Uterine smooth muscle cell (primary cell): Measurements from ENCODE around the gene PKMYT1. TPM values are rescaled to one million over a fixed set of nuclear protein-coding genes. Genes with fewer than 3 reads are reported as not detected.

Experiments
- total RNA-seq: library from RNA; depleted of rRNA; stranded (reverse); fragments of >200 nt; gene quantifications from 2 replicates; pipeline ENCODE4 v1.2.3, GENCODE V29; 2014

The PKMYT1 gene
- total RNA-seq: 3.5 and 16.8 TPM in 2 replicates

DNA sequence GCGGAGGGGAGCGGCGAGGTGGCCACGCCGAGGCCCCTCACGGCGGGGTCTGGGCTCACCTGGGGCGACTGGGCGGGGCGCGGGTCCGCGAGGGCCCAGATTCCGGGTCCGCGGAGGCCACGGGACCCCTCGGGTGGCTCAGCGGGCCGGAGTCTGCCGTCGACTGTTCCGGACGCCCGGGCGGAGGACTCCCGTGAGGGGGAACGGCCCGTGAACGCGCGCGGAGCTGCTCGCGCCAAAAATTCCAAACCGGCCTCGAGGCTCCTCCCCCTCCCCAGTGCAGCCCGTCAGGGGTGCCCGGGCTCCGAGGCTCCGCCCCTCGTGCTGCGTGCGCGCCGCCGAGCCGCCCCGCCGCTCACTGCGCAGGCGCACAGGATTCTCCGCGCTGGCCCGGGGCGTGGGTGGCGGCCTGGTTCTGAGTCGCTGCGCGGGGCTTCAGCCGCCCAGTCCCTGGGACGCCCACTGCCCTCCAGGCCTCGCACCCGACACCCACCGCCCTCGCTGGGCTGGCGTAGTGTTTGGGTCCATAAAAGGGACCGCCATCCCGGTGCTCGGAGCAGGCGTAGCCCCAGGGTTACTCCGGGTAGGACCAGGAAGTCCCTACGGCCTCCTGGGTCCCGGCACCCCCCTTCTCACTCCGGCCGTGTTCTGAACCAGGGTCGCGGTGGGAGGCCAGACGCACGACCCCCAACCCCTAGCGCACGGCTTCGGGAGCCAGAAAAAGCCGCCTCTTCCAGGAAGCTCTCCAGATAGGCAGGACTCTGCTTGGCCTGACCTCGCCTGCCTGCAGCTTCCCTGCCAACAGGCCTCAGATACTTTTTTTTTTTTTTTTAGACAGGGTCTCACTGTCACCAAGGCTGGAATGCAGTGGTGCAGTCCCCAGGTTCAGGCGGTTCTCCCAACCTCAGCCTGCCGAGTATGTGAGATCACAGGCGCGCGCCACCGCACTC, at the start of gene PKMYT1:
TSS of gene PKMYT1 (minus strand) at position 220 of the 950 bp plus-strand sequence. CDS start 789 bp downstream, outside the sequence.

GRCh38 chr16:3023669-3024478, 43.6 kb upstream of the PKMYT1 start, which contains the start of the genes HCFC1R1 and THOC6:
Gene HCFC1R1 (minus strand): TSS chr16:3023942. CDS start chr16:3023941, 1 bp downstream.
Gene THOC6 (plus strand): TSS chr16:3024035. CDS start chr16:3024327, 292 bp downstream.

DNA sequence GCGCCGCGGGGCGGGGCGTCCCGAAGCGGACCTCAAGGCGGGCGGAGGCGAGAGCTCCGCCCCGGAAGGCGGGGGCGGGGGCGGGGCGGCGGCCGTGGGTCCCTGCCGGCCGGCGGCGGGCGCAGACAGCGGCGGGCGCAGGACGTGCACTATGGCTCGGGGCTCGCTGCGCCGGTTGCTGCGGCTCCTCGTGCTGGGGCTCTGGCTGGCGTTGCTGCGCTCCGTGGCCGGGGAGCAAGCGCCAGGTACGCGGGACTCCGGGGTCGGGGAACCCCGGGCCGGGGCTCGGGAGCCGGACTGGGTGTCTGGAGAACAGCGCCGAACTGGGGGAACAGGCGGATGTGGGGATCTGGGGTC, 40.0 kb upstream of the PKMYT1 start, which contains the start of gene TNFRSF12A:
TSS of gene TNFRSF12A (plus strand) at position 122 of the 357 bp plus-strand sequence. CDS start at position 152, 30 bp downstream.

GRCh38 chr16:3017794-3018506, 37.7 kb upstream of the PKMYT1 start, which contains the start of gene CLDN6:
Gene CLDN6 (minus strand): TSS chr16:3018183. CDS start chr16:3016021, 2,162 bp downstream.

GRCh38 chr16:3012828-3013420, 32.7 kb upstream of the PKMYT1 start, which contains the start of gene CLDN9:
Gene CLDN9 (plus strand): TSS chr16:3012923. CDS start chr16:3013363, 440 bp downstream.

GRCh38 chr16:2968738-2969544, 11.3 kb downstream of the PKMYT1 start, which contains the start of gene PAQR4:
Gene PAQR4 (plus strand): TSS chr16:2969348. CDS start chr16:2969675, 327 bp downstream.

GRCh38 chr16:2963723-2964474, 16.3 kb downstream of the PKMYT1 start, which contains the start of gene KREMEN2:
Gene KREMEN2 (plus strand): TSS chr16:2964275. CDS start chr16:2964521, 246 bp downstream.

Other genes with a start within 250 kb of the PKMYT1 start
- 48.1 and 55.3 TPM in 2 replicates for gene SRRM2, start 227.8 kb downstream of the PKMYT1 start, total RNA-seq
- gene ELOB, start 203.2 kb downstream of the PKMYT1 start, total RNA-seq: 377 and 396 TPM in 2 replicates
- gene PRSS33, start 192.9 kb downstream of the PKMYT1 start, total RNA-seq: not detected in 2 replicates
- not detected in 2 replicates for gene PRSS41, start 182.0 kb downstream of the PKMYT1 start, total RNA-seq
- gene PRSS21, start 163.2 kb downstream of the PKMYT1 start, total RNA-seq: 1.6 and 3.4 TPM in 2 replicates
- 0.55 and 0.87 TPM in 2 replicates for gene ZG16B, start 150.1 kb downstream of the PKMYT1 start, total RNA-seq
- gene PRSS22, start 122.3 kb downstream of the PKMYT1 start, total RNA-seq: 0.12 and 1.5 TPM in 2 replicates
- gene FLYWCH2, start 97.2 kb downstream of the PKMYT1 start, total RNA-seq: 65.2 and 78.6 TPM in 2 replicates
- gene FLYWCH1, start 68.5 kb downstream of the PKMYT1 start, total RNA-seq: 50.8 and 70.2 TPM in 2 replicates
- gene KREMEN2, start 16.2 kb downstream of the PKMYT1 start, total RNA-seq: 0.11 TPM in 1 of 2 replicates, not detected in the other
- 3.6 and 11.2 TPM in 2 replicates for gene PAQR4, start 11.1 kb downstream of the PKMYT1 start, total RNA-seq
- gene CLDN9, start 32.5 kb upstream of the PKMYT1 start, total RNA-seq: not detected in 2 replicates
- not detected in 2 replicates for gene CLDN6, start 37.7 kb upstream of the PKMYT1 start, total RNA-seq
- 269 and 359 TPM in 2 replicates for gene TNFRSF12A, start 39.9 kb upstream of the PKMYT1 start, total RNA-seq
- gene HCFC1R1, start 43.5 kb upstream of the PKMYT1 start, total RNA-seq: 4.6 and 17.7 TPM in 2 replicates
- gene THOC6, start 43.6 kb upstream of the PKMYT1 start, total RNA-seq: 31.4 and 32.7 TPM in 2 replicates
- under 0.01 and 0.25 TPM in 2 replicates for gene BICDL2, start 56.5 kb upstream of the PKMYT1 start, total RNA-seq
- gene MMP25, start 66.1 kb upstream of the PKMYT1 start, total RNA-seq: under 0.01 and 0.11 TPM in 2 replicates
- gene IL32, start 85.2 kb upstream of the PKMYT1 start, total RNA-seq: 1.9 and 8.6 TPM in 2 replicates
- gene ZSCAN10, start 118.8 kb upstream of the PKMYT1 start, total RNA-seq: not detected in 2 replicates
- 20.5 and 24.1 TPM in 2 replicates for gene ZNF205, start 132.1 kb upstream of the PKMYT1 start, total RNA-seq
- 7.4 and 9.5 TPM in 2 replicates for gene ZNF213, start 154.6 kb upstream of the PKMYT1 start, total RNA-seq
- not detected in 2 replicates for gene OR1F1, start 207.8 kb upstream of the PKMYT1 start, total RNA-seq